Neural cell (in vitro differentiated cells): ENCODE results near the gene UMODL1. TPM values are rescaled to one million over a fixed set of nuclear protein-coding genes. Genes with fewer than 3 reads are reported as not detected.

ENCODE experiments used
- H2AFZ ChIP-seq: fragments of 200-600, 300-800 bp; sonication (generic), shearing (Covaris generic); 2 replicates; pipeline ENCODE4 v1.6.0; 2014; ENCODE audit warnings: low read depth, mild to moderate bottlenecking, antibody characterized with exemption, low read length, moderate library complexity
- H3F3A ChIP-seq: fragments of 200-600 bp; shearing (Covaris generic); 2 replicates; pipeline ENCODE4 v1.6.1; 2016; ENCODE audit warnings: mild to moderate bottlenecking, moderate library complexity, mixed read lengths, antibody characterized with exemption, low read length; ENCODE audit not compliant: insufficient read depth, poor library complexity, severe bottlenecking
- H3K27ac ChIP-seq: fragments of 200-600, 300-800 bp; sonication (generic), shearing (Covaris generic); 2 replicates; pipeline ENCODE4 v1.5.1; 2014; ENCODE audit warnings: mild to moderate bottlenecking, low read length, moderate library complexity
- H3K27me3 ChIP-seq: fragments of 300-800, 200-600 bp; sonication (generic), shearing (Covaris generic); 2 replicates; pipeline ENCODE4 v1.6.0; 2014; ENCODE audit warnings: mild to moderate bottlenecking, low read depth, low read length, moderate library complexity; ENCODE audit not compliant: insufficient read depth
- H3K36me3 ChIP-seq: fragments of 300-800, 200-600 bp; sonication (generic), shearing (Covaris generic); 2 replicates; pipeline ENCODE4 v1.5.1; 2014; ENCODE audit warnings: mild to moderate bottlenecking, antibody characterized with exemption, low read length, moderate library complexity; ENCODE audit not compliant: insufficient read depth
- H3K4me2 ChIP-seq: fragments of 300-800, 200-600 bp; sonication (generic), shearing (Covaris generic); 2 replicates; pipeline ENCODE4 v1.6.0; 2014; ENCODE audit warnings: mild to moderate bottlenecking, low read length
- H3K4me3 ChIP-seq: fragments of 300-800, 200-600 bp; sonication (generic), shearing (Covaris generic); 2 replicates; pipeline ENCODE4 v1.5.1; 2014; ENCODE audit warnings: mild to moderate bottlenecking, low read length, moderate library complexity
- H3K79me2 ChIP-seq: fragments of 200-600 bp; shearing (Covaris generic); replicated peaks from 2 replicates; pipeline ENCODE4 v1.6.0; 2014; ENCODE audit warnings: mild to moderate bottlenecking, low read length, moderate library complexity; ENCODE audit not compliant: insufficient read depth
- H3K9ac ChIP-seq: fragments of 300-800, 200-600 bp; sonication (generic), shearing (Covaris generic); 2 replicates; pipeline ENCODE4 v1.6.1; 2016; ENCODE audit warnings: mild to moderate bottlenecking, low read length, mixed read lengths
- H3K9me2 ChIP-seq: fragments of 200-600 bp; shearing (Covaris generic); 2 replicates; pipeline ENCODE4 v1.6.1; 2016; ENCODE audit warnings: mild to moderate bottlenecking, low read length, mixed read lengths; ENCODE audit not compliant: insufficient read depth
- H3K9me3 ChIP-seq: fragments of 200-600, 300-800 bp; sonication (generic), shearing (Covaris generic); 2 replicates; pipeline ENCODE4 v1.6.1; 2016; ENCODE audit warnings: mild to moderate bottlenecking, mixed run types, low read length, moderate library complexity, mixed read lengths
- H4K20me1 ChIP-seq: fragments of 200-600 bp; shearing (Covaris generic); 2 replicates; pipeline ENCODE4 v1.6.1; 2016; ENCODE audit warnings: mild to moderate bottlenecking, mixed run types; ENCODE audit not compliant: insufficient read depth
- CTCF ChIP-seq: fragments of 450-650 bp; IDR thresholded peaks from 2 replicates; pipeline ENCODE4 v1.5.1; 2014; ENCODE audit warnings: antibody characterized with exemption, mild to moderate bottlenecking, moderate library complexity; ENCODE audit not compliant: poor library complexity, severe bottlenecking
- EP300 ChIP-seq: fragments of 450-650 bp; conservative IDR thresholded peaks from 2 replicates; pipeline ENCODE4 v1.6.1; 2014; ENCODE audit warnings: antibody characterized with exemption, mild to moderate bottlenecking, moderate library complexity; ENCODE audit not compliant: poor library complexity, severe bottlenecking
- EZH2 ChIP-seq: fragments of 200-600, 300-800 bp; shearing (Covaris generic), sonication (generic); IDR thresholded peaks from 2 replicates; pipeline ENCODE4 v1.6.1; 2014; ENCODE audit warnings: antibody characterized with exemption, low read length, borderline replicate concordance, mild to moderate bottlenecking; ENCODE audit not compliant: insufficient read depth, poor library complexity, severe bottlenecking
- MXI1 ChIP-seq: fragments of 450-650 bp; conservative IDR thresholded peaks from 2 replicates; pipeline ENCODE4 v1.6.1; 2014; ENCODE audit warnings: antibody characterized with exemption, mild to moderate bottlenecking; ENCODE audit not compliant: poor library complexity, severe bottlenecking
- POLR2AphosphoS5 ChIP-seq: IDR thresholded peaks from 2 replicates; pipeline ENCODE4 v1.6.1; 2012
- RAD21 ChIP-seq: fragments of 450-650 bp; conservative IDR thresholded peaks from 2 replicates; pipeline ENCODE4 v1.6.1; 2014; ENCODE audit warnings: antibody characterized with exemption, mild to moderate bottlenecking, moderate library complexity
- REST ChIP-seq: IDR thresholded peaks from 2 replicates; pipeline ENCODE4 v1.6.1; 2012; ENCODE audit warnings: borderline replicate concordance
- SMC3 ChIP-seq: fragments of 450-650 bp; conservative IDR thresholded peaks from 2 replicates; pipeline ENCODE4 v1.6.1; 2014; ENCODE audit warnings: antibody characterized with exemption, mild to moderate bottlenecking, moderate library complexity; ENCODE audit not compliant: poor library complexity
- TAF1 ChIP-seq: IDR thresholded peaks from 2 replicates; pipeline ENCODE4 v1.6.1; 2012; ENCODE audit warnings: low read depth
- polyA plus RNA-seq: library from polyadenylated mRNA; depleted of rRNA; stranded (reverse); fragments of >200 nt; gene quantifications from 2 replicates; pipeline ENCODE4 v1.2.3, GENCODE V29; 2014

UMODL1 gene
- polyA plus RNA-seq, 1 donor from 2014 or later, result 0.11 TPM

GRCh38 chr21:42157606-42158310 is 86.6 kb downstream of the UMODL1 start:
- no peaks in the 10 kb centered on the region for H3K36me3 ChIP-seq
- H3K9ac ChIP-seq, result no peak overlapping the region
- TF ChIP-seq POLR2AphosphoS5 (no peak), RAD21 (no peak)
- no peak overlapping the region for H2AFZ ChIP-seq
- H3K9me2 ChIP-seq, result no peaks in the 10 kb centered on the region
- H3K79me2 ChIP-seq, result no peaks in the 10 kb centered on the region
- no peaks in the 10 kb centered on the region for H3F3A ChIP-seq
- H3K27ac ChIP-seq, result no peak overlapping the region
- no peaks in the 10 kb centered on the region for H4K20me1 ChIP-seq
- H3K4me2 ChIP-seq, result no peak overlapping the region
- no peak overlapping the region for H3K4me3 ChIP-seq
- no peaks in the 10 kb centered on the region for H3K27me3 ChIP-seq
- H3K9me3 ChIP-seq, result no peaks in the 10 kb centered on the region

- Histone ChIP-seq H3K9me3 (no peaks in the 10 kb centered on the region), H3K4me2 (no peak overlapping the region), H3K9ac (no peak overlapping the region), H2AFZ (no peak overlapping the region), H4K20me1 (no peaks in the 10 kb centered on the region), H3F3A (no peaks in the 10 kb centered on the region), H3K4me3 (no peak overlapping the region), H3K79me2 (no peaks in the 10 kb centered on the region), H3K27me3 (no peaks in the 10 kb centered on the region), H3K9me2 (no peaks in the 10 kb centered on the region), H3K36me3 (no peaks in the 10 kb centered on the region), H3K27ac (no peak overlapping the region)
- TF ChIP-seq EZH2, result no peak
- no peak for TF ChIP-seq SMC3
- no peak for TF ChIP-seq REST
- TF ChIP-seq CTCF, result no peak
- no peak for TF ChIP-seq RAD21
- no peak for TF ChIP-seq TAF1
- no peak for TF ChIP-seq POLR2AphosphoS5
- no peak for TF ChIP-seq MXI1
- TF ChIP-seq EP300, result no peak
These were observed 87.7 kb downstream of the UMODL1 start for GRCh38 chr21:42158846-42159245.
